Measurements from ENCODE around the gene USP43.

USP43 gene

DNA sequence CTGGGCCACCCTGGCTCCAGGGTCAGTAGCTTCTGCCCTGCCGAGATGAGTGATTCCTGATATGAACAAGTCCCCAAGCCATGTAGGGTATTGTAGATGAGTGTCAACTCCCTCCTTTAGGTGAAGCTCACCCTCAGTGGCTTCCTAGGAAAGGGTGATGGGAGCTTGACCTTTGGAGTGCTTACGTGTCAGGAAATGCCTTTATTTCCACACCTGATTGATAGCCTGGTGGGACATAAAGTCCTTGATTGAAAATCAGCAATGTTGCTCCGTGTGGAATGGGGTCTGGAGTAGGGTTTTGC is 58.4 kb downstream of the USP43 start:
- no peak for DNase-seq (ENCODE audit: low spot score)

DNA sequence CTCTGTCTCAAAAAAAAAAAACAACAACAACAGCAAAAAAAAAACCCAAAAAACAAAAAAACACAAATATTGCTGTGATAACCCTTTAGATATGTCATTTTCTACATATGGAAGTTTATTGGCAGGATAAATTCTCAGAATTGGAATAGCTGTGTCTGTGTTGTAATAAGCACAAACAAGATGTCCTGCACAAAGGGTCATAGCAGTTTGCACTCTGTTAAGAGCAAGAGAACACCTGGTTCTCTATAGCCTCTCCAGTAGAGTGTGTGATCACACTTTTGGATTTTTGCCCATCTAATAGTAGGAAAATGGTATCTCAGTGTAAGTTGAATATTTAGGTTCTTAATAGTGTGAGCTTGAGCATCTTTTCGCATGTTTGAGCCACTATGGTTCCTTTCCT is 60.4 kb downstream of the USP43 start:
- DNase-seq (ENCODE audit: low spot score): no peak

GRCh38 chr17:9707948-9708347 is 62.6 kb downstream of the USP43 start:
- no peak for DNase-seq (ENCODE audit: low spot score)

- no peak for DNase-seq (ENCODE audit: low spot score)
Measured at GRCh38 chr17:9714801-9715200, 69.5 kb downstream of the USP43 start.

DNA sequence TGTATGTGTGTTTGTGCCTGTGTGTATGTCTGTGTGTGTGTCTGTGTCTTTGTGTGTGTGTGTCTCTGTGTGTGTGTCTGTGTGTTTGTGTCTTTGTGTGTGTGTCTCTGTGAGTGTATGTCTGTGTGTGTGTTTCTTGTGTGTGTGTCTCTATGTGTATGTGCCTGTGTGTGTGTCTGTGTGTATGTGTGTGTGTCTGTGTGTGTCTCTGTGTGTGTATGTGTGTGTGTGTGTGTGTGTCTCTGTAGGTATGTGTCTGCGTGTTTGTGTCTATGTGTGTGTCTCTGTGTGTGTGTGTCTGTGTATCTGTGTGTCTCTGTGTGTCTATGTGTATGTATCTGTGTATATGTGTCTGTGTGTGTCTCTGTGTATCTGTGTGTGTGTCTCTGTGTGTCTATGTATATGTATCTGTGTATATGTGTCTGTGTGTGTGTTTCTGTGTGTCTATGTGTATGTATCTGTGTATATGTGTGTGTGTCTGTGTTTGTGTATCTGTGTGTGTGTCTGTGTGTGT is 70.2 kb downstream of the USP43 start:
- no peak for DNase-seq (ENCODE audit: low spot score)

- DNase-seq (ENCODE audit: low spot score): peak; percentile 55
Measured at GRCh38 chr17:9725575-9725974, 80.3 kb downstream of the USP43 start.

GRCh38 chr17:9726291-9726690 is 81.0 kb downstream of the USP43 start:
- DNase-seq (ENCODE audit: low spot score): no peak

GRCh38 chr17:9728005-9728404 is 82.7 kb downstream of the USP43 start:
- DNase-seq (ENCODE audit: low spot score): no peak

DNA sequence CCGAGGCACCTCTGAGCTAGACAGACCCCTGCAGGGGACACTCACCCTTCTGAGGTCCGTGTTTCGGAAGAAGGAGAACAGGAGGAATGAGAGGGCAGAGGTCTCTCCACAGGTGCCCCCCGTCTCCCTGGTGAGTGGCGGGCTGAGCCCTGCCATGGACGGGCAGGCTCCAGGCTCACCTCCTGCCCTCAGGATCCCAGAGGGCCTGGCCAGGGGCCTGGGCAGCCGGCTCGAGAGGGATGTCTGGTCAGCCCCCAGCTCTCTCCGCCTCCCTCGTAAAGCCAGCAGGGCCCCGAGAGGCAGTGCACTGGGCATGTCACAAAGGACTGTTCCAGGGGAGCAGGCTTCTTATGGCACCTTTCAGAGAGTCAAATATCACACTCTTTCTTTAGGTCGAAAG is 83.2 kb downstream of the USP43 start:
- no peak for DNase-seq (ENCODE audit: low spot score)

DNA sequence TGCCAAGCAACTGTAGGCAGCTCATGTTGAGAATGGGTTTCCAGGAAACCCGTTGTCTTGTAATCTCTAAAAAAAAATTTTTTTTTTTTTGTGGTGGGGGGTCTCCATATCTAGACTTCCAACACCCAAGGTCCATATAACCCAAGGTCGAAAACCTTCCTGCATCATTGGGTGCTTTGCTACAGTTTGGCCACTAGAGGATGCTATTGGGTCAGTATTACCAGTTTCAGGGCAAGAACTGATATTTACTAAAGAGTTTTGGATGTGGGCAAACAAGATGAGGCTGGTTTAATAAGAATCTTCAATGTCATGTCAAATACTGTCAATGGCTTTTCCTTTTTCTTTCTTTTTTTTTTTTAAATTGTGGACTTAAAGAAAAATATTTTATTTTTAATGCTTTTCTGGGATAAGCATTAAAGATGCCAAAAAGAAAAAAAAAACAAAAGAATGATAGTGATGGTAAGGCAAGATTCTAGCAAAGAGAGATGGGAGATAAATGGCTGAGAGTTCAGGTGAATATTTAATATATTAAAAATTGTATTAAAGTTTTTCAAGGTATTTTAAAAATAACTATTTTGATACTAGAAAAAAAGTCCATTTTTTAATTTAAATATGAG is 83.8 kb downstream of the USP43 start:
- DNase-seq (ENCODE audit: low spot score): peak; percentile 67

GRCh38 chr17:9729735-9730420 is 84.6 kb downstream of the USP43 start:
- no peak for DNase-seq (ENCODE audit: low spot score)

GRCh38 chr17:9750524-9750923 is 105.2 kb downstream of the USP43 start:
- no peak for DNase-seq (ENCODE audit: low spot score)

DNA sequence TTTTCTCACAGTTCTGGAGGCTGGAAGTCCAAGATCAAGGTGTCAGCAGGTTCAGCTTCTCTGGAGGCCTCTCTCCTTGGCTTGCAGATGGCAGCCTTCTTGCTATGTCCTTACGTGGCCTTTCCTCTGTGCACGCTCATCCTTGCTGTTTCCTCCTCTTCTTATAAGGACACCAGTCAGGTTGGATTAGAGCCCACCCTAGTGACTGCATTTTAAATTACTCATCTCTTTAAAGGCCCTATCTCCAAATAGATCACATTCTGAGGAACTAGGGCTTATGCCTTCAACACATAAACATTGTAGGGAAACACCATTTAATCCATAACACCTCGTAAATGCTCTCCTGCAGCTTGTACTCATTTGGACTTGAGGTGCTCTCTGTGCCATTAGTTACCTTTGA is 109.8 kb downstream of the USP43 start:
- no peak for DNase-seq (ENCODE audit: low spot score)

- DNase-seq (ENCODE audit: low spot score): no peak
Measured at GRCh38 chr17:9760266-9760665, 114.9 kb downstream of the USP43 start.

- no peak for DNase-seq (ENCODE audit: low spot score)
Measured at GRCh38 chr17:9763643-9764042, 118.3 kb downstream of the USP43 start.

DNA sequence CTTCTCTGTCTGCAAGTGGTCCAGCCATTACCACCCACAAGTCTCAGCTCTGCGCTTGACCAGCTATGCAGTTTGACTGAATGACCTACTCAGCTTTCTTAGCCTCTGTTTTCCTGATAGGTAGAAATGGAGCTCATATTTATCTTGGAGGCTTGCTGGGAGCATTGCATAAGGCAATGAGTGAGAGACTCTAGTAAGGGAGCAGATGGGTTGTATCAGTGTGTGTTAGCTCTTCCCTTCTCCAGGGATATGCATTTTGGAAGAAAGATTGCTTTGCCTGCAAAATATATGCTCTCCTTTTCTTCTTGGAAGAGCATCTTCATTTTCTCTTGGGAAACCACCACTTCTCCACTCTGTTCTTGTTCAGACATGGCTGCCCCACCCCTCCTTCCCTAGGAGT is 120.0 kb downstream of the USP43 start:
- DNase-seq (ENCODE audit: low spot score): no peak

GRCh38 chr17:9766970-9767369 is 121.7 kb downstream of the USP43 start:
- no peak for DNase-seq (ENCODE audit: low spot score)

DNA sequence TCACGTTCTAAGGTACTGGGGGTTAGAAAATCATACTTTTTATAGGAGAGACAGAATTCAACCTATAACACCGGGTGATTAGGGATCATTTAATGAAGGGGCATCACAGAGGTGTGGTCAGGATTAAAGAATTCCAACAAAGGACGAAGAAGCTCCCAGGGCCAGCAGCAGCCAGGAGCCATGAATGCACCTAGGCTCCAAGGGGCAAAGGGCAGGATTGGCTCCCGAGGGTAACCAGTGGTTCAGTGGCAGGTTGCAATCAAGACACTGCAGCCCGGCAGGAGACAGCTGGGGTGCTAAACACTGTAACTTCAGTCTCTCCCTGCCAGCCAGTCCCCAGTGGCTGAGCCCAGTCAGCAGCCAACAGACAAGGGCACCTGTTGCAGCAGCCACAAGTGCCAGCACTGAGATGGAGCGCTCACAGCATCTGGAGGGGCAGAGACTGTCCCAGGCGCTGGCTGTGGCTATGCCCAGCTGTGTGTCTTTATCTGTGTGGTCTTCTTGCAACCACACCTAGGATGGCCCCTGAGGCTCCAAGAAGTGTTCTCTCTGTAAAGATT is 122.2 kb downstream of the USP43 start:
- no peak for DNase-seq (ENCODE audit: low spot score)

DNA sequence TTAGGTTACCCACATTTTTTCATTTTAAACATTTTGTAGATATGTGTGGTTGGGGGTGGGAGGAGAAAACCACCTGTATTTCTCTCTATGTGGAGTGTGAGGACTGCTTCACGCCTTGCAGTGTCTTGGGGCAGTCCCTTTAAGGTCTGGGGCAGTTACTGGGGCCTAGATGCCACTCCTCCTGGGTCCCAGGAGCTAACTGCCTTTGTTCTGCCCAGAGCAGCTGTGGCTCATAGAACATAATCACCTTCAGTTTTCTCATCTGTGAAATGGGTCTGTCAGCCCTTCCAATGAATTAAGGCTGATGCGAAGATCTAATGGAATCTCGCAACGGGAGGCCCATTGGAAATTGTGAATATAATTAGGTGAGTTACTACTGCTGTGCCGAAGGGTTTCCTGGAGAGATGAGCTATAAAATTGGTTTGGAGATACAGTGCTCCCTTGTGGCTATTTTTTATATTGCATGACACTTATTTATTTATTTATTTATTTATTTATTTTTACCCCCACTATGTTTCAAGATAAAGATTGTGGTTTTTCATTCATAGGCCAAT is 123.1 kb downstream of the USP43 start:
- no peak for DNase-seq (ENCODE audit: low spot score)

GRCh38 chr17:9769036-9769695 is 123.8 kb downstream of the USP43 start:
- DNase-seq (ENCODE audit: low spot score): no peak

- DNase-seq (ENCODE audit: low spot score): no peak
Measured at GRCh38 chr17:9771465-9771864, 126.1 kb downstream of the USP43 start.

GRCh38 chr17:9772658-9773057 is 127.3 kb downstream of the USP43 start:
- no peak for DNase-seq (ENCODE audit: low spot score)

GRCh38 chr17:9776911-9777310 is 131.6 kb downstream of the USP43 start:
- no peak for DNase-seq (ENCODE audit: low spot score)

All from Ammon's horn (tissue), 1 donor.